CD8-positive, alpha-beta memory T cell (primary cell): Measurements from ENCODE around the gene SOX6. TPM values are rescaled to one million over a fixed set of nuclear protein-coding genes. Genes with fewer than 3 reads are reported as not detected.

Source experiments
- CTCF ChIA-PET: fragments of 350-600 bp; sonication (Branson Sonifier 250); formaldehyde crosslinking; loops from one replicate; lab custom pipeline; 2021; ENCODE audit warnings: antibody characterized with exemption; lab: Charles Lee
- POLR2A ChIA-PET: fragments of 350-600 bp; sonication (Branson Sonifier 250); formaldehyde crosslinking; loops from one replicate; lab custom pipeline; 2021; ENCODE audit warnings: antibody characterized with exemption; lab: Charles Lee
- DNase-seq, 5 donors: peaks; one replicate each; pipeline versions ENCODE4 v3.0.0 to v3.0.0-alpha.2; 2020 to 2022; ENCODE audit warnings: mixed read lengths in 1 of 5
- H3K27ac ChIP-seq: one replicate; pipeline ENCODE4 v1.7.0; 2013; ENCODE audit warnings: low read depth, mild to moderate bottlenecking, low read length, moderate library complexity
- H3K27me3 ChIP-seq: 2 replicates; pipeline ENCODE4 v1.7.0; 2013; ENCODE audit warnings: low read length, mild to moderate bottlenecking; ENCODE audit not compliant: insufficient read depth, poor library complexity, severe bottlenecking
- H3K36me3 ChIP-seq: 2 replicates; pipeline ENCODE4 v1.7.0; 2013; ENCODE audit warnings: mild to moderate bottlenecking, low read length, moderate library complexity; ENCODE audit not compliant: insufficient read depth
- H3K4me1 ChIP-seq: 2 replicates; pipeline ENCODE4 v1.7.0; 2013; ENCODE audit warnings: mild to moderate bottlenecking, low read length, moderate library complexity; ENCODE audit not compliant: insufficient read depth
- H3K4me3 ChIP-seq: 2 replicates; pipeline ENCODE4 v1.7.0; 2013; ENCODE audit warnings: mild to moderate bottlenecking, low read length
- H3K9me3 ChIP-seq: 2 replicates; pipeline ENCODE4 v1.7.0; 2013; ENCODE audit warnings: mild to moderate bottlenecking, low read length
- H3K27ac Mint-ChIP-seq, 8 donors: one replicate each; pipeline ENCODE4 v1.8.0; 2020 to 2021; ENCODE audit warnings: mixed read lengths in 8 of 8, mild to moderate bottlenecking in 6 of 8, inconsistent platforms in 3 of 8, moderate library complexity in 3 of 8
- H3K27me3 Mint-ChIP-seq, 2 donors: one replicate each; pipeline ENCODE4 v1.8.0; 2020 to 2021; ENCODE audit warnings: mixed read lengths in 2 of 2, mild to moderate bottlenecking in 1 of 2, moderate library complexity in 1 of 2
- H3K36me3 Mint-ChIP-seq, 3 donors: one replicate each; pipeline ENCODE4 v1.8.0; 2020 to 2021; ENCODE audit warnings: mixed read lengths in 3 of 3, inconsistent platforms in 1 of 3, mild to moderate bottlenecking in 1 of 3
- H3K4me1 Mint-ChIP-seq, 3 donors: one replicate each; pipeline ENCODE4 v1.8.0; 2020 to 2021; ENCODE audit warnings: mixed read lengths in 3 of 3, inconsistent platforms in 1 of 3, mild to moderate bottlenecking in 1 of 3
- H3K4me3 Mint-ChIP-seq, 7 donors: one replicate each; pipeline ENCODE4 v1.8.0; 2020 to 2021; ENCODE audit warnings: mixed read lengths in 7 of 7, mild to moderate bottlenecking in 6 of 7, moderate library complexity in 4 of 7, inconsistent platforms in 2 of 7
- H3K9me3 Mint-ChIP-seq, 5 donors: one replicate each; pipeline ENCODE4 v1.8.0; 2020 to 2022; ENCODE audit warnings: mixed read lengths in 5 of 5, mild to moderate bottlenecking in 3 of 5, moderate library complexity in 2 of 5, inconsistent platforms in 1 of 5
- polyA plus RNA-seq: library from polyadenylated mRNA; unstranded; fragments of 300-500 nt; fragmentation: Illumina TruSeq; gene quantifications from one replicate; pipeline ENCODE4 v1.2.3, GENCODE V29; 2021
- total RNA-seq, 2 experiments: library from RNA; stranded (reverse); gene quantifications; one replicate each; pipeline ENCODE4 v1.2.3, GENCODE V29; 2021

Gene SOX6
- total and polyA plus RNA-seq, 3 experiments from 2014 or later, result not detected

GRCh38 chr11:16120008-16120407 is 236.3 kb downstream of the SOX6 start:
- H3K36me3 Mint-ChIP-seq, result no peaks in the 10 kb centered on the region
- no peaks in the 10 kb centered on the region for H3K27me3 Mint-ChIP-seq
- H3K27ac Mint-ChIP-seq, result no peak overlapping the region
- Histone ChIP-seq H3K4me1 (no peaks in the 10 kb centered on the region), H3K27ac (no peak overlapping the region), H3K36me3 (no peaks in the 10 kb centered on the region), H3K27me3 (no peaks in the 10 kb centered on the region), H3K4me3 (no peak overlapping the region), H3K9me3 (no peaks in the 10 kb centered on the region)
- H3K9me3 Mint-ChIP-seq, result peaks cover 3 to 9% (median 5%) of the 10 kb centered on the region in 5 donors
- no peak for DNase-seq
- ChIA-PET POLR2A (no interaction called here), CTCF (no interaction called here)
- no peak overlapping the region for H3K4me3 Mint-ChIP-seq
- H3K4me1 Mint-ChIP-seq, result no peaks in the 10 kb centered on the region

- Histone ChIP-seq H3K4me1 (no peaks in the 10 kb centered on the region), H3K27ac (no peak overlapping the region), H3K4me3 (no peak overlapping the region), H3K36me3 (no peaks in the 10 kb centered on the region), H3K9me3 (no peaks in the 10 kb centered on the region), H3K27me3 (no peaks in the 10 kb centered on the region)
- Mint-ChIP-seq H3K36me3 (no peaks in the 10 kb centered on the region), H3K27ac (no peak overlapping the region), H3K9me3 (peaks cover 1 to 15% (median 5%) of the 10 kb centered on the region in 5 donors), H3K27me3 (no peaks in the 10 kb centered on the region), H3K4me1 (no peaks in the 10 kb centered on the region), H3K4me3 (no peak overlapping the region)
- ChIA-PET POLR2A (no interaction called here), CTCF (no interaction called here)
- DNase-seq, result no peak
Observed at GRCh38 chr11:16117989-16118756, 238.2 kb downstream of the SOX6 start.

- H3K4me1 Mint-ChIP-seq, result no peaks in the 10 kb centered on the region
Observed at GRCh38 chr11:16114978-16115871, 241.1 kb downstream of the SOX6 start.

GRCh38 chr11:16114431-16114830 is 241.9 kb downstream of the SOX6 start:
- Histone ChIP-seq H3K27me3 (no peaks in the 10 kb centered on the region), H3K9me3 (no peaks in the 10 kb centered on the region), H3K4me3 (no peak overlapping the region), H3K36me3 (no peaks in the 10 kb centered on the region), H3K27ac (no peak overlapping the region), H3K4me1 (no peaks in the 10 kb centered on the region)
- CTCF ChIA-PET, result no interaction called here
- Mint-ChIP-seq H3K9me3 (peaks cover 1 to 28% (median 5%) of the 10 kb centered on the region in 5 donors), H3K27ac (no peak overlapping the region), H3K4me1 (no peaks in the 10 kb centered on the region), H3K36me3 (no peaks in the 10 kb centered on the region), H3K27me3 (no peaks in the 10 kb centered on the region), H3K4me3 (no peak overlapping the region)
- POLR2A ChIA-PET, result no interaction called here
- no peak for DNase-seq

More at GRCh38 chr11:16114978-16115871, 241.1 kb downstream of the SOX6 start:
- Mint-ChIP-seq H3K4me3 (no peak overlapping the region), H3K27ac (no peak overlapping the region), H3K9me3 (peaks cover 1 to 23% (median 4%) of the 10 kb centered on the region in 5 donors), H3K27me3 (no peaks in the 10 kb centered on the region), H3K36me3 (no peaks in the 10 kb centered on the region)
- ChIA-PET CTCF (no interaction called here), POLR2A (no interaction called here)
- H3K9me3 ChIP-seq, result no peaks in the 10 kb centered on the region
- no peak for DNase-seq
- H3K27me3 ChIP-seq, result no peaks in the 10 kb centered on the region
- no peak overlapping the region for H3K4me3 ChIP-seq
- no peaks in the 10 kb centered on the region for H3K36me3 ChIP-seq
- no peak overlapping the region for H3K27ac ChIP-seq
- H3K4me1 ChIP-seq, result no peaks in the 10 kb centered on the region

- Mint-ChIP-seq H3K36me3 (no peaks in the 10 kb centered on the region), H3K27me3 (no peaks in the 10 kb centered on the region), H3K9me3 (peaks cover 0 to 29% (median 5%) of the 10 kb centered on the region in 5 donors), H3K4me3 (no peak overlapping the region), H3K27ac (no peak overlapping the region), H3K4me1 (no peaks in the 10 kb centered on the region)
- no peaks in the 10 kb centered on the region for H3K27me3 ChIP-seq
- no peaks in the 10 kb centered on the region for H3K36me3 ChIP-seq
- H3K4me3 ChIP-seq, result no peak overlapping the region
- CTCF ChIA-PET, result no interaction called here
- POLR2A ChIA-PET, result no interaction called here
- H3K4me1 ChIP-seq, result no peaks in the 10 kb centered on the region
- no peak overlapping the region for H3K27ac ChIP-seq
- DNase-seq, result no peak
- no peaks in the 10 kb centered on the region for H3K9me3 ChIP-seq
Observed at GRCh38 chr11:16111690-16112089, 244.7 kb downstream of the SOX6 start.

- H3K27me3 ChIP-seq, result no peaks in the 10 kb centered on the region
- Mint-ChIP-seq H3K4me3 (no peak overlapping the region), H3K4me1 (no peaks in the 10 kb centered on the region), H3K36me3 (no peaks in the 10 kb centered on the region), H3K27ac (no peak overlapping the region), H3K9me3 (peaks cover 0 to 29% (median 5%) of the 10 kb centered on the region in 5 donors), H3K27me3 (no peaks in the 10 kb centered on the region)
- no peak overlapping the region for H3K27ac ChIP-seq
- H3K9me3 ChIP-seq, result no peaks in the 10 kb centered on the region
- ChIA-PET POLR2A (no interaction called here), CTCF (no interaction called here)
- DNase-seq, result no peak
- H3K4me3 ChIP-seq, result no peak overlapping the region
- H3K4me1 ChIP-seq, result no peaks in the 10 kb centered on the region
- no peaks in the 10 kb centered on the region for H3K36me3 ChIP-seq
Observed at GRCh38 chr11:16110886-16111285, 245.5 kb downstream of the SOX6 start.

GRCh38 chr11:16099343-16099900 is 256.9 kb downstream of the SOX6 start:
- Mint-ChIP-seq H3K9me3 (peaks cover 4 to 30% (median 11%) of the 10 kb centered on the region in 5 donors), H3K27me3 (no peaks in the 10 kb centered on the region), H3K4me1 (no peaks in the 10 kb centered on the region), H3K4me3 (no peak overlapping the region), H3K36me3 (no peaks in the 10 kb centered on the region), H3K27ac (no peak overlapping the region)
- ChIA-PET POLR2A (no interaction called here), CTCF (no interaction called here)
- DNase-seq, result no peak
- Histone ChIP-seq H3K9me3 (no peaks in the 10 kb centered on the region), H3K4me1 (no peaks in the 10 kb centered on the region), H3K4me3 (no peak overlapping the region), H3K27me3 (no peaks in the 10 kb centered on the region), H3K27ac (no peak overlapping the region), H3K36me3 (no peaks in the 10 kb centered on the region)
